SK-N-SH treated with all-trans-retinoic acid at 6 μM for 48 hours (cell line): ENCODE measurements around the gene PDGFA.

Experiments
- ATAC-seq: fragments of 200-7000 bp; cut with Tn5 transposase; 3 replicates; pipeline ENCODE4 v1.9.1; 2020; ENCODE audit warnings: mild to moderate bottlenecking, moderate library complexity
- BACH2 ChIP-seq: fragments of 250-450 bp; sonication (Bioruptor Pico); IDR thresholded peaks from 2 replicates; pipeline ENCODE4 v1.9.0; 2021; ENCODE audit warnings: mild to moderate bottlenecking, borderline replicate concordance
- CSDC2 ChIP-seq: fragments of 250-450 bp; sonication (Bioruptor Pico); IDR thresholded peaks from 2 replicates; pipeline ENCODE4 v1.5.0; 2020; ENCODE audit warnings: mild to moderate bottlenecking, moderate library complexity
- ESRRG ChIP-seq: fragments of 250-450 bp; sonication (Bioruptor Pico); IDR thresholded peaks from 2 replicates; pipeline ENCODE4 v1.6.1; 2021; ENCODE audit warnings: mild to moderate bottlenecking
- GLIS3 ChIP-seq: fragments of 250-450 bp; sonication (Bioruptor Pico); IDR thresholded peaks from 2 replicates; pipeline ENCODE4 v1.5.0; 2020; ENCODE audit warnings: mild to moderate bottlenecking, moderate library complexity
- ISL1 ChIP-seq: fragments of 250-450 bp; sonication (Bioruptor Pico); IDR thresholded peaks from 2 replicates; pipeline ENCODE4 v2.1.2; 2022; ENCODE audit warnings: mild to moderate bottlenecking, moderate library complexity
- OSR1 ChIP-seq: fragments of 250-450 bp; sonication (Bioruptor Pico); IDR thresholded peaks from 2 replicates; pipeline ENCODE4 v1.8.0; 2022; ENCODE audit warnings: moderate library complexity, mild to moderate bottlenecking, inconsistent platforms
- PPARA ChIP-seq: fragments of 250-450 bp; sonication (Bioruptor Pico); IDR thresholded peaks from 2 replicates; pipeline ENCODE4 v1.5.0; 2020; ENCODE audit warnings: mild to moderate bottlenecking, borderline replicate concordance
- RARB ChIP-seq: fragments of 250-450 bp; sonication (Bioruptor Pico); IDR thresholded peaks from 2 replicates; pipeline ENCODE4 v1.8.0; 2021; ENCODE audit warnings: mild to moderate bottlenecking, moderate library complexity
- TCF4 ChIP-seq: fragments of 250-450 bp; sonication (Bioruptor Pico); IDR thresholded peaks from 2 replicates; pipeline ENCODE4 v1.8.0; 2021; ENCODE audit warnings: mild to moderate bottlenecking, moderate library complexity, borderline replicate concordance
- TOX ChIP-seq: fragments of 250-450 bp; sonication (Bioruptor Pico); IDR thresholded peaks from 2 replicates; pipeline ENCODE4 v1.8.0; 2021; ENCODE audit warnings: mild to moderate bottlenecking, moderate library complexity, borderline replicate concordance
- ZC3H10 ChIP-seq: fragments of 250-450 bp; sonication (Bioruptor Pico); IDR thresholded peaks from 2 replicates; pipeline ENCODE4 v1.5.1; 2021; ENCODE audit warnings: mild to moderate bottlenecking, moderate library complexity
- ZFP30 ChIP-seq: fragments of 450-650 bp; formaldehyde crosslinking; IDR thresholded peaks from 2 replicates; pipeline ENCODE4 v1.5.0; 2022; ENCODE audit warnings: mild to moderate bottlenecking, moderate library complexity
- ZNF565 ChIP-seq: fragments of 450-650 bp; formaldehyde crosslinking; conservative IDR thresholded peaks from 2 replicates; pipeline ENCODE4 v1.5.0; 2020; ENCODE audit warnings: low read depth, mild to moderate bottlenecking, moderate library complexity
- ZNF70 ChIP-seq: fragments of 450-650 bp; formaldehyde crosslinking; IDR thresholded peaks from 2 replicates; pipeline ENCODE4 v1.5.0; 2020; ENCODE audit warnings: mild to moderate bottlenecking, moderate library complexity
- ZNF8 ChIP-seq: fragments of 450-650 bp; formaldehyde crosslinking; IDR thresholded peaks from 2 replicates; pipeline ENCODE4 v1.5.0; 2020; ENCODE audit warnings: mild to moderate bottlenecking, moderate library complexity
- TF ChIP-seq, protein P1 (sequence below): fragments of 250-450 bp; sonication (Bioruptor Pico); IDR thresholded peaks from 2 replicates; pipeline ENCODE4 v1.5.1; 2021; ENCODE audit warnings: mild to moderate bottlenecking, moderate library complexity
- TF ChIP-seq, protein P2 (sequence below): fragments of 250-450 bp; sonication (Bioruptor Pico); IDR thresholded peaks from 2 replicates; pipeline ENCODE4 v1.8.0; 2020; ENCODE audit warnings: mild to moderate bottlenecking, moderate library complexity, borderline replicate concordance
- TF ChIP-seq, protein P3 (sequence below): fragments of 250-450 bp; sonication (Bioruptor Pico); IDR thresholded peaks from 2 replicates; pipeline ENCODE4 v1.8.0; 2021; ENCODE audit warnings: low read depth, mild to moderate bottlenecking, moderate library complexity, borderline replicate concordance

PDGFA gene

DNA sequence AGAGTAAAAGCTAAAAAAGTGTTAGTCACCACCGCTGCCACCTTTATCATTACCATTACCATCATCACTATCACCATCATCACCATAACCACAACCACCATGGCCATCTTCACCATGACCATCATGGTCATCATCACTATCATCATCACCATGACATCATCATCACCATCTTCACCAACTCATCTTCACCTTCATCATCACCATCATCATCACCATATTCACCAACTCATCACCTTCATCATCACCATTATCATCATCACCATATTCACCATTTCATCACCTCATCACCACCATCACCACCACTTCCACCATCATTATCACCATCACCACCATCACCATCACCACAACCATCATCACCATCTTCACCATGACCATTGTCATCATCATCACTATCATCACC is 46.5 kb upstream of the PDGFA start:
- TF ChIP-seq CSDC2 (no peak), ZC3H10 (no peak), OSR1 (no peak), ZNF70 (CRISPR knock-in tag) (no peak)
- TF ChIP-seq, protein P1, sequence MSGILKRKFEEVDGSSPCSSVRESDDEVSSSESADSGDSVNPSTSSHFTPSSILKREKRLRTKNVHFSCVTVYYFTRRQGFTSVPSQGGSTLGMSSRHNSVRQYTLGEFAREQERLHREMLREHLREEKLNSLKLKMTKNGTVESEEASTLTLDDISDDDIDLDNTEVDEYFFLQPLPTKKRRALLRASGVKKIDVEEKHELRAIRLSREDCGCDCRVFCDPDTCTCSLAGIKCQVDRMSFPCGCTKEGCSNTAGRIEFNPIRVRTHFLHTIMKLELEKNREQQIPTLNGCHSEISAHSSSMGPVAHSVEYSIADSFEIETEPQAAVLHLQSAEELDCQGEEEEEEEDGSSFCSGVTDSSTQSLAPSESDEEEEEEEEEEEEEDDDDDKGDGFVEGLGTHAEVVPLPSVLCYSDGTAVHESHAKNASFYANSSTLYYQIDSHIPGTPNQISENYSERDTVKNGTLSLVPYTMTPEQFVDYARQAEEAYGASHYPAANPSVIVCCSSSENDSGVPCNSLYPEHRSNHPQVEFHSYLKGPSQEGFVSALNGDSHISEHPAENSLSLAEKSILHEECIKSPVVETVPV (CRISPR knock-in tag) = no peak
- TF ChIP-seq, protein P2, sequence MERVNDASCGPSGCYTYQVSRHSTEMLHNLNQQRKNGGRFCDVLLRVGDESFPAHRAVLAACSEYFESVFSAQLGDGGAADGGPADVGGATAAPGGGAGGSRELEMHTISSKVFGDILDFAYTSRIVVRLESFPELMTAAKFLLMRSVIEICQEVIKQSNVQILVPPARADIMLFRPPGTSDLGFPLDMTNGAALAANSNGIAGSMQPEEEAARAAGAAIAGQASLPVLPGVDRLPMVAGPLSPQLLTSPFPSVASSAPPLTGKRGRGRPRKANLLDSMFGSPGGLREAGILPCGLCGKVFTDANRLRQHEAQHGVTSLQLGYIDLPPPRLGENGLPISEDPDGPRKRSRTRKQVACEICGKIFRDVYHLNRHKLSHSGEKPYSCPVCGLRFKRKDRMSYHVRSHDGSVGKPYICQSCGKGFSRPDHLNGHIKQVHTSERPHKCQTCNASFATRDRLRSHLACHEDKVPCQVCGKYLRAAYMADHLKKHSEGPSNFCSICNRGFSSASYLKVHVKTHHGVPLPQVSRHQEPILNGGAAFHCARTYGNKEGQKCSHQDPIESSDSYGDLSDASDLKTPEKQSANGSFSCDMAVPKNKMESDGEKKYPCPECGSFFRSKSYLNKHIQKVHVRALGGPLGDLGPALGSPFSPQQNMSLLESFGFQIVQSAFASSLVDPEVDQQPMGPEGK = no peak
- TF ChIP-seq, protein P3, sequence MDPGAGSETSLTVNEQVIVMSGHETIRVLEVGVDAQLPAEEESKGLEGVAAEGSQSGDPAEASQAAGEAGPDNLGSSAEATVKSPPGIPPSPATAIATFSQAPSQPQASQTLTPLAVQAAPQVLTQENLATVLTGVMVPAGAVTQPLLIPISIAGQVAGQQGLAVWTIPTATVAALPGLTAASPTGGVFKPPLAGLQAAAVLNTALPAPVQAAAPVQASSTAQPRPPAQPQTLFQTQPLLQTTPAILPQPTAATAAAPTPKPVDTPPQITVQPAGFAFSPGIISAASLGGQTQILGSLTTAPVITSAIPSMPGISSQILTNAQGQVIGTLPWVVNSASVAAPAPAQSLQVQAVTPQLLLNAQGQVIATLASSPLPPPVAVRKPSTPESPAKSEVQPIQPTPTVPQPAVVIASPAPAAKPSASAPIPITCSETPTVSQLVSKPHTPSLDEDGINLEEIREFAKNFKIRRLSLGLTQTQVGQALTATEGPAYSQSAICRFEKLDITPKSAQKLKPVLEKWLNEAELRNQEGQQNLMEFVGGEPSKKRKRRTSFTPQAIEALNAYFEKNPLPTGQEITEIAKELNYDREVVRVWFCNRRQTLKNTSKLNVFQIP (CRISPR knock-in tag) = no peak
- ATAC-seq = no peak

DNA sequence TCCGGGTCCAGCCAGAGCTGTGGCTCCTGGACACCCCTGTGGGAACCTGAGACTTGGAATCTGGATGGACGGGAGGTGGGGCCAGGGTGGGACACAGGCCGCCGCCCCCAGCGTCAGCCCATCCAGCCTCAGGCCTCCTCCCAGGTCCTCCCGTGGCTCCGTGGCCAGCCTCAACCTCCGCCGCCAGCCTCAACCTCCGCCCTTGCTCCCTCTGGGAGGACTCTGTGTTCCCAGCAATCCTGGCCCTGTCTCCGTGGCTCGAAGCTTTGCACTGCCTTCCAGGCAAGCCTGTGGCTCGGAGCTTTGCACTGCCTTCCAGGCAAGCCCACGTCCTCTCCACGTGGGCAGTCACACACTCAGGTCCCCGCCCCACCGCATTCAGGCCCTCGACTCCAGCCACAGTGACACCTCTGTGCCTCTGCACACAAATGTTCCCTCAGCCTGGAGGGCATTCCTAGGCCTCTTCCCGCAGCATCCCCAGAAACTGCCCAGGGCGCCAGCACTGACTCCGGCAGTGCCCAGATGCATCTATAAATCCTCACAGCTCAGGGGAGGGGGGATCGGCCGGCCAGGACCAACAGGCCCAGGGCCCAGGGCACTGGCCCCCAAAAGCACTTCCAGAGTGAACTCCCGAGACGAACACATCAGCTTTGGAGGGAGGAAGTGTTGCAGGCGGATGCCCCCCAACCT is 44.7 kb upstream of the PDGFA start:
- ATAC-seq = no peak
- TF ChIP-seq ZNF565 (CRISPR knock-in tag) (no peak), PPARA (CRISPR knock-in tag) (no peak)

DNA sequence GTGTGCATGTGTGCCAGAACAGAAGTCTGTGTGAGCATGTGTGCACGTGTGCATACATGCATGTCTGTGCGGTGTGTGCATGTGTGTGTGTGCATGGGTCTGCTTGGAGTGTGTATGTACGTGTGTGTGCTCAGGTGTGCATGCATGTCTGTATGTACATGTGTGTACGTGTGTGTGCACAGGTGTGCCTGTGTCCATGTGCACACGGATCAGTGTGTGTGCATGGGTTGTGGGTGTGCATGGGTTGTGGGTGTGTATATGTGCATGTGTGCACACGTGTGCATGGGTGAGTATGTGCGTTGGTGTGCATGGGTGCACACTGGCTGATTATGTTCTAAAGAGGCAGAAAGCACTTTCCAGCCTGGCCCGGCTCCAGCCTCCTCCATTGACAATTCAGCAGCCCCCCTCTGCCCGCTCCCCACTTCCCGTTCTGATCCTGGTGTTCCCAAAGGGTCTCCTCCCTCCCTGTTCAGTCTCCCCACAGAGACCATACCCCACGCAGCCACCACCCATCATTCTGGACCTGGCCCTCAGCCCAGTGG is 44.1 kb upstream of the PDGFA start:
- no peak for TF ChIP-seq ESRRG (CRISPR knock-in tag)
- TF ChIP-seq OSR1 = no peak
- TF ChIP-seq TOX (CRISPR knock-in tag) = no peak
- TF ChIP-seq GLIS3 (CRISPR knock-in tag) = no peak
- no peak for TF ChIP-seq ZNF70 (CRISPR knock-in tag)
- TF ChIP-seq BACH2 (CRISPR knock-in tag) = no peak
- TF ChIP-seq, protein P3 (CRISPR knock-in tag) = no peak
- TF ChIP-seq TCF4 = no peak
- no peak for TF ChIP-seq ZFP30 (CRISPR knock-in tag)
- TF ChIP-seq ISL1 = no peak
- TF ChIP-seq RARB (CRISPR knock-in tag) = no peak
- TF ChIP-seq ZNF8 (CRISPR knock-in tag) = no peak
- TF ChIP-seq ZNF565 (CRISPR knock-in tag) = no peak
- TF ChIP-seq ZC3H10 = no peak
- TF ChIP-seq, protein P2 = no peak
- ATAC-seq = no peak

DNA sequence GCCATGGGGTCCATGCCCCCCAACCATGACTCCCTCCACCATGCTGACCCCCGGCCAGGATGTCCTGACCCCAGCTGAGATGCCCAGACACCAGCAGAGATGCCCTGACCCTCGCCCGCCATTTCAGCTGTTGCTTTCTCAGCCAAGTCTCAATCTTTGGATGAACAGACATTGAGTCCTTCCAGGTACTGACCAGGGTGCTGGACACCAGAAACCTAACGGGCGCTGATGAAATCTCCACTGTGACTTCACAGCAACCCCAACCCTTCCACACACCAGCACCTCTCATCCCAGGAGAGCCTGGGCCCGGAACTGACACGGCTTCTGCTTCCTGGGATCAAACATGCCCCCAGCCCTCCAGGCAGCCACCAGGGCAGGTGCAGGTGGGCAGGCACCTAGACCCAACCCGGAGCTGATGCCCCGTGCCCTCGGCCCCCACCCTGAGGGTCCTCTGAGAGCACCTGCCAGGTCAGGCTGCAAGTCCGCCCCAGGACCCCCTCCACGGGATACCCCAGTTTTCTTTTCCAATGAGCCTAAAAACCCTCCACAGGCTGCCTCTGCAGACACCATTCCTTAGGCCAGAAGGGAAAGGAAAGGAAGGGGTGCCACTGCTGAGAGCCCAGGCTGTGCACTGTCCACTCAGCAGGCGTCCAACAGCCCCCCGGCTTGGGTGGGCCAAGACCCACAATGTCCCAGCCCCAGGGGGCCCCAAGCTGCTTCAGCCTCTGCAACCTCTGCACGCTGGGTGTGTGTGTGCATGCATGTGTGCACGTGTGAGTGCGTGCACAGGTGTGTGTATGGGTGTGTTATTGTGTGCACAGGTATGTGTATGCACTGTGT is 43.4 kb upstream of the PDGFA start:
- TF ChIP-seq BACH2 (CRISPR knock-in tag) (no peak), OSR1 (no peak)
- TF ChIP-seq, all 23 proteins: peak for 0
- ATAC-seq = no peak
